ENCODE measurements around the gene ARL5A.
"Not testable (repeated sequence)": the region's sequence is repeated elsewhere in the genome, so short reads cannot be mapped to it uniquely, and the experiment has no call there.

The ARL5A gene

DNA sequence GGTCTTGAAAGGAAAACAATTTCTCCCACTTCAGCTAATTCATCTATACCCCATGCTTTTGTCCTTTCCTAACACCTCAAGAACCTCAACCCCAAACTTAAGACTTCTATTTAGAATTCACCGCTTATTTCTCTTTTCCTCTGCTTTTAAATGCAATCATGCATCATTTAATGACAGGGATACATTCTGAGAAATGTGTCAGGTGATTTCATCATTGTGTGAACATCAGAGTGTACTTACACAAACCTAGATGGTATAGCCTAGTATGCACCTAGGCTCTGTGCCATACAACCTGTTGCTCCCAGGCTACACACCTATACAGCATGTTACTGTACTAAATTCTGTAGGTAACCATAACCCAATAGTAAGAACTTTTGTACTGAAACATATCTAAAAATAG, 22.9 kb downstream of the ARL5A start:
- in situ Hi-C loops (cut with MboI; ENCODE audit: low pct_unique_long_range_greater_than_20kb, low sequenced_read_pairs): no loop called here
- no peak for DNase-seq

DNA sequence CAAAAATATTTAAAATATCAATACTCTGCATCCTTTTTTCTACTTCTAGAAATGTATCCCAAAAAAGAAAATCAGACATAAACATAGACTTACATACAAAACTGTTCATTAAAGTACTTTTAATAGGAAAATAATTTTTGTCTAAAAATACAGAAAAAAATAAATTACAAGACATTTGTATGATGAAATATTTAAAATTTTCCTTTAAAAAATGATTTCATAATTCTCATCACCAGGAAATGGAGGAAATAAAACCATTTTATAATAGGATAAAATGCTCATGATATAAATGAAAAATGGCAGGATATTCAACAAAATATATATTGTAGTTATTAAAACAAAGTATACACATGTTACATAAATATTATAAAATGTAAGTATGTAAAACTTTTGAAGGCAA, 24.4 kb downstream of the ARL5A start:
- no peak for DNase-seq

DNA sequence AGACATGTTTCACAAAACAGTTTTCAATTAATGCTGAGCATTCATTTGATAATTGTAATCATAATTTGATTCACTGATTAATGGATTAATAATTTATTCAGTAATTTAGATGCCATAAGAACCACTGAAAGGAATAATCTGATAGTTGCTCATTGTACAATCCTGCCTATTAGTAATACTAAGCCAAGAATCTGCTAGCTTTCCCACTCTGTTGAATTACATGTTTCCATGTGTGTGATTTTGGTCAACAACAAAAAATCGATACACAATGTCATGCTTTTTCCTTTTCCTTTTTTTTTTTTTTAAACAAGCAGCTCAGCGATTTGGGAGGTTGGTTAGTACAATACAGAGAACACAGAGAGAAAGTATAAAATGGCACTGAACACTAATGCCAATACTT, 25.9 kb downstream of the ARL5A start:
- no peak for DNase-seq
- in situ Hi-C loops (cut with MboI; ENCODE audit: low pct_unique_long_range_greater_than_20kb, low sequenced_read_pairs): no loop called here

More for the DNA sequence above, 24.4 kb downstream of the ARL5A start:
- in situ Hi-C loops (cut with MboI; ENCODE audit: low pct_unique_long_range_greater_than_20kb, low sequenced_read_pairs): no loop called here

DNA sequence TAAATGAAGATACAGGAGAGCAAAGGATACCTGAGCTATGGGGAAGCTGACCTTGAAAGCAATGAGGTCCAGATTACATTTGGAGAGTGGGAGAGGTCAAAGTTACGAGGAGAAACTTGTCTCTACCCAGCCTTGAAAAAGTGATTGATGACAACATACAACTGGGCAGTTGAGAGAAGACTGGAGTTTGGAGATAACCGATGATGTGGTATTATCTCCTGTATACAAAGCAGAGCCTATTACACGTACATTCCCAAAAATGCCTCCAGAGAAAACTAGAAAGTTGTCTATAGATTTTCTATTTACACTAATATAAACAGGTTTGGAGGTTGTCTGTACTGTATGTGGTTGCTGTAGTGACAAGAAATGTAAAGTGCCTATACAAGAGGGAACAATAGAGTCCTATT, 28.3 kb downstream of the ARL5A start:
- no peak for DNase-seq
- in situ Hi-C loops (cut with MboI; ENCODE audit: low pct_unique_long_range_greater_than_20kb, low sequenced_read_pairs): no loop called here

DNA sequence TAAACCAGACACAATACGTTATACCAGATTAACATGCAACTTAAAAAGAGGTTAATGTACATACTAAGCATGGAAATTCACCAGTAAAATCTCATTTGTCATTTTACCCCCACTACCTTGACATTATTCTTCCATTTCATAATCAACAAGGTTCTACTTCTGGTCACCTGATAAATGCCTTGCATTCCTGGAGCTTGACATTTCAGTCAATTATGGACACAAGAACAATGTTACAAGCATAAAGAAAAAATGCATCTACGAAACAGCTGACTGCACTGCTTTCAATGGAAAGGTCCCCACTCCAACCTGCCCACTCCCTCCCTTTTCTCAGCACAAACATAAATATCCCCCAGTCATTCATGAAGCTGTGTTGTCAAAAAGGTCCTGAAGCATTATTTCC, 31.4 kb downstream of the ARL5A start:
- in situ Hi-C loops (cut with MboI; ENCODE audit: low pct_unique_long_range_greater_than_20kb, low sequenced_read_pairs): no loop called here
- no peak for DNase-seq

DNA sequence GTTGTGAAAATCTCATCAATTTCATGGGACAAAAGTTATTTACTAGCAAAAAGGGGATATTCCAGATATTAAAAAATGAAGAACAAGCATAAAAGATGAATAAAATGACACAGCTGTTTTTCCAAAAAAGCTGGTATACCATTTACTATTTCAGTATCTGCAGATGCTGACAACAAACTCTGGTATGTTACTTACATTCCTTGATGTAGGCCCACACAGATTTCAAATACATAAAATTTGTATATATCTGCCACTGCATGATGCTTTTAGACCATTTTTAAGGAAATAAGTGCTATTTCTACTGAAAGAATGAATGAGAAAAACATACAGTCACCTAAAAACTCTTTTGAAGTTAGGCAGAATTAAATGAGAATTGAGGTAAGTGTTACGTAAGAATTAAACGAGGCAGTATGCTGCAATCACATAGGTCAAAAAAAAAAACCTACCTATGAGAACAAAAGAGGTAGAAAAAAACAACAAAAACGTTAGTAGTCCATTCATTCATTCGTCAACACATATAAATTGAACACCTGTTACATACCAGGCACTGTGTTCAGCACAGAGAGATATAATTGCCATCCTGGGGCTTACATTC, 32.5 kb downstream of the ARL5A start:
- DNase-seq: no peak
- in situ Hi-C loops (cut with MboI; ENCODE audit: low pct_unique_long_range_greater_than_20kb, low sequenced_read_pairs): no loop called here

DNA sequence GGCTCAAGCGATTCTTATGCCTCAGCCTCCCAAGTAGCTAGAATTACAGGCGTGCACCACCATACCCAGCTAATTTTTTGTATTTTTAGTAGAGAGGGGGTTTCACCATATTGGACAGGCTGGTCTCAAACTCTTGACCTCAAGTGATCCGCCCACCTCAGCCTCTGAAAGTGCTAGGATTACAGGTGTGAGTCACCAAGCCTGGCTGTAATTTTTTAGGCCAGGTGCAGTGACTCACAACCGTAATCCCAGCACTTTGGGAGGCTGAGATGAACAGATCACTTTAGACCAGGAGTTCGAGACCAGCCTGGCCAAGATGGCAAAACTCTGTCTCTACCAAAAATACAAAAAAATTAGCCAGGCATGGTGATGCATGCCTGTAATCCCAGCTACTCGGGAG, 33.8 kb downstream of the ARL5A start:
- DNase-seq; in situ Hi-C loops (cut with MboI; ENCODE audit: low pct_unique_long_range_greater_than_20kb, low sequenced_read_pairs): not testable (repeated sequence)

DNA sequence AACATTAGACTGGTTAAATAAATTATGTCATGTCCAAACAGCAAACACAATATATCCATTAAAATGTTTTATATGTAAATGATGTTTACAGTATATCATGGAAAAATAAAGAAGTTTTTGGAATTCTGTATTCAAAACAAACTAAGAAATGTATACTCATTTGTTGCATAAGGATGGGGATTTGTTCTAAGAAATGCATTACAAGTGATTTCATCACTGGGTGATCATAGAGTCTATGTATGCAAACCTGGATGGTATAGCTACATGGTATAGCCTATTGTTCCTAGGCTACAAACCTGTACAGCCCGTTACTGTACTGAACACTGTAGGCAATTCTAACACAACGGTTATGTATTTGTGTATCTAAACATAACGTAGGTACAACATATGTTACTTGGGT, 35.1 kb downstream of the ARL5A start:
- DNase-seq: no peak
- in situ Hi-C loops (cut with MboI; ENCODE audit: low pct_unique_long_range_greater_than_20kb, low sequenced_read_pairs): no loop called here

DNA sequence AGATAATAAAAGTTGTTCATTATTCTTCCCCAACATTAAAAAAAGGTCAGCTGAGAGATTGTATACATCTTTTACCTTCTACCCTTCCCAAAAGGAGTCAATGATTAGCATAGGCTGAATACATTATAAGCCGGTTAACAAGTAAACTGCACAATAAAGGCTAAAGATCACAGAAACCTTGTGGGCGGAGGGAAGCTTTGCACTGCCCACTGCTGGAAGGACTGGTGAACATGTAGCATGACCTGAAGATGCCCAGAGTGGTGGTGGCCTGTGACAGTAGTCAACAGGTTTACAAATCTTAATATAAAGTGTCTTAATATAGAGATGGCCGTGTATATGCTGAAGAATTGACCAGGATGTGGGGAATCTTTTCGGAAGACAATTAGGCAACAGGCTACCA, 35.6 kb downstream of the ARL5A start:
- DNase-seq: no peak
- in situ Hi-C loops (cut with MboI; ENCODE audit: low pct_unique_long_range_greater_than_20kb, low sequenced_read_pairs): no loop called here

DNA sequence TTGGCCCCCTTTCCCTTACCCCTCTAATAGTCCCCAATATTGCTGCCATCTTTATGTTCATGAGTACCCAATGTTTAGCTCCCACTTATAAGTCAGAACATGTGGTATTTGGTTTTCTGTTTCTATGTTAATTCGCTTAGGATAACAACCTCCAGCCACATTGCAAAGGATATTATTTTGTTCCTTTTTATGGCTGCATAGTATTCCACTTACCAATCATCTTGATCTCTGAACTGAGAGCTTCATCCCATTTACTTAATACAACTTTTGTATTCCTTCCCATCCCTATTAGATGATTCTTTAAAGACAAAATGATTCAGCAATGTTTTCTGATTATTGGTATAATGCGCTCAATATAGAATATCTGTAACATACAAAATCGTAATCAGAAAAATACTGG, 36.7 kb downstream of the ARL5A start:
- no peak for DNase-seq
- in situ Hi-C loops (cut with MboI; ENCODE audit: low pct_unique_long_range_greater_than_20kb, low sequenced_read_pairs): no loop called here

DNA sequence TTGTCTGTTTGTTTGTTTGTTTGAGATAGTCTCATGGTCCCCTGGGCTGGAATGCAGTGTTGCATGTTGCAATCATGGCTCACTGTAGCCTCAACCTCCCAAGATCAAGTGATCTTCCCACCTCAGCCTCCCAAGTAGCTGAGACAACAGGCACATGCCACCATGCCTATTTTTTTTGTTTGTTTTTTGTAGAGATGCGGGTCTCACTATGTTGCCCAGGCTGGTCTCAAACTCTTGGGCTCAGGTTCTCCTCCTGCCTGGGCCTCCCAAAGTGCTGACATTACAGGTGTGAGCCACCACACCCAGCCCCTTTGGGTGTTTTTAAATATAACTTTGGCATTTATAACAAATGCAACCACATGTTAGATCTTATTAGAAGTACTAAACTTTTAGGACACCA, 37.5 kb downstream of the ARL5A start:
- in situ Hi-C loops (cut with MboI; ENCODE audit: low pct_unique_long_range_greater_than_20kb, low sequenced_read_pairs): no loop called here
- no peak for DNase-seq

DNA sequence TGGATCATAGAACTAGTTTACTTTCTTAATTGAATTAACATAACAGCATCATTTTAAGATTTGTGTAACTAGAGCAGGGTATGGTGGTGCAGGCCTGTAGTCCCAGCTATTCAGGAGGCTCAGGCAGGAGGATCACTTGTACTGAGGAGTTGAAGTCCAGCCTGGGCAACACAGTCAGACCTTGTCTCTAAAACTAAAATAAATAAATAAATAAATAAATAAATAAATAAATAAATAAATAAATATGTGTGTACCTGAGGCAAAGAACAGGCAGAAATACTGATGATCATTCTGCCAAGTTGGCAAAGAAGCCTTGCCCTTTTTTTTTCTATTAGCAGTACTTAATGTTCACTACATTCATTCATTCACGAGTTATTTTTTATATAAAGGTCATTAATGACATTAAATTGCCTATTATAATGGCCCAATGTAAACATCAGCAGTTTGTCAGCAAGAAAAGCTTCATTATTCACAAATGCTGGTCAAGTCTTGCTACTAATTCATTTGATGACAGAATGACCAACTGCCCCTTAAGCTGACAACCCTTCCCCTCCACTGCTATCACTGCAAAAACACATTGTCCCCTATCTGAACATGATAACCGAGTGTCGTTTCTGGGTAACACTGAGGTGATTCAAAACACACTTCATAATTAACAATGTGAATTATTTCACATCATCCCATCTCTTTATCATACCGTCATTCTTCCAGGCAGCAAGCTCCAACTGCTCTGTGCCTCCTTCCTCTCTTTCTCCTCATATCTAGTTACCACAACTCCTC, 39.0 kb downstream of the ARL5A start:
- in situ Hi-C loops (cut with MboI; ENCODE audit: low pct_unique_long_range_greater_than_20kb, low sequenced_read_pairs): no loop called here

DNA sequence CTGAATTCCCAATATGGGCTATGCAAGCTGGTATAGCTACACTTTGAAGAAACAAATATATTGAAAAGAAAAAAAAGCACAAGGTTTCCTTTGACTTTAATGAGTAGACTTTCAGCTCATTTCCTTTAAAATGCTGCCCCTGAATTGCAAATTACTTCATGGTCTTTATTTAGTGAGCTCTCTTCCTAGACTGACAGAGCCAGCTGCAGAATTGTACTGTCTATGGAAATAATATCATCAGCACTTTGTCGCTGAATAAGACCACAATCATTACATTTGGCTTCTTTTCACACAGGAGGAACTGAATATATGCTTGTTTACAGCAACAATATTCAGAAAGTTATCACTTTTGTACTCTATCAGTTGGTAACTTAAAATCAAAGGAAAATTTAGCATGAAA, 41.7 kb downstream of the ARL5A start:
- in situ Hi-C loops (cut with MboI; ENCODE audit: low pct_unique_long_range_greater_than_20kb, low sequenced_read_pairs): no loop called here
- DNase-seq: no peak

More for the DNA sequence above, 39.0 kb downstream of the ARL5A start:
- DNase-seq: no peak

DNA sequence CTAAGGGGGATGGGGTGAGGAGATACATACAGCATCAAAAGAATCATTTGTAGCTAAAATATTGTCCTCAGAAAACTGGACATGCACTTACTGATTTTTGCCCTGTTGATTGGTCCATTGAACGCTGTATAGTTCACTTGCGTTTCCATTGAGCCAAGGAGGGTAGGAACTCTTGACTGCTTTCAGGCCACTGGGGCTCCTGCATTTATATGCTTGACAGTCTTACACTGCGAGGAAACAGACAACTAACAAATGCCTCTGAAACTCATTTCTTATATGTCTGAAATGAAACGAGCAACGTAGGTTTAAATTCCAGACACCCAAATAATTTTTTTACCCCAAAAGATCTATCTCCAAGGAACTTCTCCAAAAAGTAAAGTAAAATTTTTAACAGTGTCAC, 42.1 kb downstream of the ARL5A start:
- DNase-seq: no peak
- in situ Hi-C loops (cut with MboI; ENCODE audit: low pct_unique_long_range_greater_than_20kb, low sequenced_read_pairs): no loop called here

DNA sequence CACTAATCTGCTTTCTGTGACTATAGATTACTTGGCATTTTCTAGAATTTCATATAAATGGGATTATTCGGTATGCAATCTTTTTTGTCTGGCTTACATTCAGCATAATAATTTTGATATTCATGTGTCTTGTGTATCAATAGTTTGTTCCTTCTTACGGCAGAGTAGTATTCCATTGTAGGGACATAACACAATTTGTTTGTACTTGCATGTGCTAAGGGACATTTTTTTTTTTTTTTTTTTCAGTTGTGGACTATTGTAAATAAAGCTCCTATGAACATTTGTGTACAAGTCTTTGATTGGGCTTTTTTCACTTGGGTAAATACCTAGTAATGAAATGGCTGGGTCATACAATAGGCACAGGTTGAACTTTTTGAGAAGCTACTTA, 45.1 kb downstream of the ARL5A start:
- in situ Hi-C loops (cut with MboI; ENCODE audit: low pct_unique_long_range_greater_than_20kb, low sequenced_read_pairs): no loop called here
- DNase-seq: no peak

DNA sequence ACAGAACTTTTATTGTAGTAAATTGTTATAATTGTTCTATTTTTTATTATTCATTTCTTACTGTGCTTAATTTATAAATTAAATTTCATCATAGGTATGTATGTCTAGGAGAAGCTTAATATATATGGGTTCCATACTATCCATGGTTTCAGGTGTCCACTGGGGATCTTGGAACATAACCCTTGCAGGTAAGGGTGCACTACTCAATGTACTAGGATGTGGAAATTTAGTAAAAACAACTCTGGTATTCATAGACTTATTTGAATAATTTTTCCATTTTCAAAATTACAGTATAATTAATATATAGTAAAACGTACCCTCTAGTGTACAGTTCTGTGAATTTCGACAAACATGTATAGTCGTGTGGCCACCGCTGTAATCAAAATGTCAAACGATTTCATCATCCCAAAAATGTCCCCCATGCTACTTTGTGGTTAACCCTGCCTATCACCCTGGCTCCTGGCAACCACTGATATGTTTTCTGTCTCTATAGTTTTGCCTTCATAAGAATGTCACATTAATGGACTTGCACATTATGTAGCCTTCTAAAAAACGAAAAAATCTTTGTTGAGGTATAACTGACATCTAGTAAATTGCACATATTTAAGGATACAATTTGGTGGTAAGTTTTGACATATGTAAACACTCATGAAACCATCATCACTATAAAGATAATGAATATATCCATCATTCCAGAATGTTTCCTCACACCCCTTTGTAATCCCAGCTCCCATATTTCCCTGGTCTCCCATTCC, 45.7 kb downstream of the ARL5A start:
- DNase-seq: peak; percentile 24
- in situ Hi-C loops (cut with MboI; ENCODE audit: low pct_unique_long_range_greater_than_20kb, low sequenced_read_pairs): no loop called here

DNA sequence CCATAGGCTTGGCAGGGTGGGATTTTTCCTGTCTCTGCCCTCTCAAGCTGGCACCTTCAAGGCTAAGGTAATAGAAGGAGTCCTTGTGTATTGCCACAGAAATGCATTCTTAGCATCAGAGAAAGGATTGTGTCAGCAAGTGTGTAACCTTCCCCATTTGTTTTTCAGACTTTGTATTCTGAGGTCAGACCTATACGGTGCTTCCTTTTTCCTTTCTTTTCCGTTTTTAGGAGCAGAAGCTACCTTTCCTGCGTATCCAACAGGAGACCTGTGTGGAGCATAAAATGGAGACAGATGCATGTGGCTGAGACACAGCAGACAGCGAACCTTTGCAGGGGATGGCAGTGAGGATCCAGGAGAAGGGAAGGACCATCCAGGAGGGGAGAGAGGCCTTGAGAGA, 46.6 kb downstream of the ARL5A start:
- in situ Hi-C loops (cut with MboI; ENCODE audit: low pct_unique_long_range_greater_than_20kb, low sequenced_read_pairs): no loop called here
- DNase-seq: no peak

DNA sequence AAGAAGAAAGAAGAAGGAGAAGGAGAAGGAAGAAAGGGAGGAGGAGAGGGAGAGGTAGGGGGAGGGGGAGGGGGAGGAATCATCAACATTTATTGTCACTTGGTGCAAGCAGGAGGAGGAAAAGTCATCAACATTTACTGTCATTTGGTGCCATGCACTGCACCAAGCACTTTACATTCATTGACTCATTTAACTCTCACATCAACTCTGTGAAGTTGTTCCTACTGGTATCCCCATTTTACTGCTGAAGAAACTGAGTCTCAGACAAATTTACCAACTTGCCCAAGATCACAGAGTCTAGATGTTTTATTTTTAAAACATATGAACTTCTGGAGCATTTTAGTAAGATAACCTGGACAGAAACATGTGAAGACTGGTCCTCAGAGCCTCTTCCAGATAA, 47.3 kb downstream of the ARL5A start:
- in situ Hi-C loops (cut with MboI; ENCODE audit: low pct_unique_long_range_greater_than_20kb, low sequenced_read_pairs): no loop called here
- DNase-seq: no peak

DNA sequence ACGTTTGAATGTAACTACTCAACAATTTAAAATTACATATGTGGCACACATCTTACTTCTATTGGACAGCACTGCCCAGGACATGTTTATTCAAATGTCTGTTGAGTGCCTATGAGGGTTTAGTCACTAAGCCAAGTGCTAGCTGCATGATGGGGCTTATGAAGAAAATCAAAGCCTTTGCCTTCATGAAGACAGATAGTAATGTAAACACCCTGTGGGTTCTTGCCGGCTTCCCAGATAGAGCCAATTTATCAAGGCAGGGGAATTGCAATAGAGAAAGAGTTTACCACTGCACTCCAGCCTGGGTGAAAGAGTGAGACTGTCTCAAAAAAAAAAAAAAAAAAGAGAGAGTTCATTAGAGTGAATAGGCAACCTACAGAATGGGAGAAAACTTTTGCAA, 50.3 kb downstream of the ARL5A start:
- in situ Hi-C loops (cut with MboI; ENCODE audit: low pct_unique_long_range_greater_than_20kb, low sequenced_read_pairs): no loop called here
- no peak for DNase-seq

DNA sequence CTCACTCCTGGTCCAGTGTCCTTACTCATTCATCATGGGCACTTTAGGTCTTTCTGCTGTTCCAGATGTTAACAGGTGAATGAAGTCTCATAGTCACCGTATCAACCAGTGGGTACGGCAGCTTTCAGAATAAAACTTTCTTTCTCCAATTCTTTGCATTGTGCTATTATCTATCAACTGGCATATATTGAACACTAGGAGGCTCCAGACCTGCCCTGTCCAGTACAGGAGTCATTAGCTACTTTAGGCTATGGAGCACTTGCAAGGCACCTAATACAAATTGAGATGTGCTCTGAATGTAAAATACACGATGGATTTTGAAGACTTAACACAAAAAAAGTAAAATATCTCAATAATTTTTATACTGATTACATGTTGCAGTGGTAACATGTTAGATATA, 50.7 kb downstream of the ARL5A start:
- in situ Hi-C loops (cut with MboI; ENCODE audit: low pct_unique_long_range_greater_than_20kb, low sequenced_read_pairs): no loop called here
- no peak for DNase-seq

Data from KBM-7 (cell line).